HG03097 (cell line): ENCODE data around the gene GHR.

Experiments used
- ATAC-seq: cut with Tn5 transposase; IDR thresholded peaks from one replicate; pipeline ENCODE4 v1.9.1; 2021; ENCODE audit not compliant: unreplicated experiment, low FRiP score

Gene GHR

GRCh38 chr5:42760426-42760825 lies 337.2 kb downstream of the GHR start:
- no peak for ATAC-seq

GRCh38 chr5:42761791-42762190 lies 338.6 kb downstream of the GHR start:
- ATAC-seq: no peak

DNA sequence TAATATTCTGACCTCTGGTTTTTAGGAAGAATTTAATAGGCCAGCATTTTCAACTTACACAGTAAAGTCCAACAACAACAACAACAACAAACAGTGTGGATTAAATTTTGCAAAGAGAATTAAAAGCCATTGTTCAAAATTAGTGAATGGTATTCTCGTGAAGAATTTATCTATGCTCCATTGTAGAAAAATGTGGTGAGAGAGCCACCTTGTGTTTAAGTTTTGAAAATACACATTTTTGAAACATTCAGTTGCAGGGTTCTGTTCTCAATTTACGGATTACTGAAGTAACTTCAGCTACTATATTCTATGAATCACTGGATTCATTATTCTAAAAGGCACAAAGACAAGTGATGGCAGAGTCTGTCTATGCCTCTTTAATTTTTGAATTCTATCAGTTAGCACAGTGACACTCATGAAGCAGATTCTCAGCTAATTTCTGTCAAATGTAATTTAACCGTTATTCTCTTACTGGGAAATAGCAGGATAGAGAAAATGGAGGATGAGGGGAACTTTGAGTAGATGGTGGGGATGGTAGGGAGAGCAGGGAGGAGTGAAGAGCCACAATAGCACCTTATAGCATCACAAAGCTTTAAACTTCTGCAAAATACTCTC lies 344.4 kb downstream of the GHR start:
- ATAC-seq: no peak

- ATAC-seq: no peak
These were observed 344.9 kb downstream of the GHR start for GRCh38 chr5:42768106-42768504.

DNA sequence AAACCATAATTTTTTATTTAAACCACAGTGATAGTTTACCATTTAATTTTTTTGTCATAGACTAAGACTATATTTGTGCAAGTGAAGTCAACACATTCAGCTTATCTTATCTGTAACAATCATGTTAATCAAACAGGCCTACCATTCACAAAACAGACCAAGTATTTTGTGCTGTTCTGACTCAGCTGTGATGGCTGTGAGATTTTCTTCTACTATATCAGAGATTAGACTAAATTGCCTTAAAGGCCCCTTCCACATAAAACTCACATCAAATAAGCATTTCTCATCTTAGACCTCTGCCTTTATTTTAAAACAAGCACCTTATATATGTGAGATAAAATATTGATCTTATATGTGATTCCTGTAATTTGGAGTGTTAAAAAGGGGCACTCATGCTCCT lies 346.8 kb downstream of the GHR start:
- ATAC-seq: no peak
